Measurements from ENCODE around the gene HDAC4. TPM values are rescaled to one million over a fixed set of nuclear protein-coding genes. Genes with fewer than 3 reads are reported as not detected.

The HDAC4 gene
- total and polyA plus RNA-seq, 2 of the 8 experiments (the other 6 are each of a cell fraction or from before 2014, with no cell fraction given) = 15.4 to 31.5 TPM

DNA sequence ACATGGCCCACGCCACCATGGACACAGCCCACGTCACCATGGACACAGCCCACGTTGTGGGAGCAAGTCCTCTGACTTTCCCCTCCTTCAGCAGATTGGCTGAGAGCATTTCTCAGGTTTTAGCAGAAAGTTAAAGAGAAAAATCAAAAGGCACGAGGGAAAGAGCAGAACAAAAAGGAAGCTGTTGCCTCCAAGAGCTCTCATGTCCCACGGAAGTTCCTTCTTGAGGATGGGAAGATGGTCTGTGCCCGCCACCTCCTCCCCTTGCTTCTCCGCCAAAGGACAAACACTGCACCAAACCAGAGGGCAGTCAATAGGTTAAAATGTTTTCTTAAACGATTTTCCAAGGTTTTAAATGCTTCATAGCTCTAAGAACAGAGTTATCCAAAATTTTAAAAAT lies 148.4 kb downstream of the HDAC4 start:
- Histone ChIP-seq H3K23ac (ENCODE audit: insufficient read length) (no peak overlapping the region), H3K4me2 (ENCODE audit: insufficient read depth in 1 of 2, low read depth in 2 of 2, low read length in 2 of 2) (no peak overlapping the region), H2BK12ac (ENCODE audit: low read depth, low read length) (no peak overlapping the region), H3K18ac (ENCODE audit: extremely low read depth, low read length) (no peak overlapping the region), H3K14ac (ENCODE audit: insufficient read length) (no peak overlapping the region), H2BK20ac (ENCODE audit: low read length) (no peak overlapping the region), H3K4ac (replicated peaks; ENCODE audit: insufficient read length, low read depth, low read length) (no peak overlapping the region), H2BK15ac (ENCODE audit: low read length) (no peak overlapping the region), H2AFZ (ENCODE audit: low read length) (no peak overlapping the region), H3K9me3 (ENCODE audit: insufficient read depth in 2 of 2, low read depth in 1 of 2, low read length in 1 of 2) (no peaks in the 10 kb centered on the region), H2BK5ac (ENCODE audit: low read depth, low read length) (no peak overlapping the region), H4K91ac (replicated peaks; ENCODE audit: insufficient read length, low read length) (no peak overlapping the region), H3K27ac (ENCODE audit: low read depth, low read length) (no peak overlapping the region), H4K5ac (ENCODE audit: insufficient read length, low read depth, low read length) (no peak overlapping the region), H3K4me3 (ENCODE audit: extremely low read depth in 1 of 4, insufficient read depth in 2 of 4, low read depth in 3 of 4, low read length in 4 of 4) (no peak overlapping the region), H3K56ac (replicated peaks; ENCODE audit: insufficient read length, low read depth, low read length) (no peak overlapping the region), H3K79me1 (ENCODE audit: low read depth, low read length) (peaks cover 14% of the 10 kb centered on the region), H3K23me2 (ENCODE audit: low read depth, low read length) (no peaks in the 10 kb centered on the region), H3K4me1 (replicated peaks in 1 of 4; ENCODE audit: control insufficient read depth in 3 of 4, insufficient read depth in 4 of 4, low read length in 3 of 4) (peaks cover 0 to 2% (median 0%) of the 10 kb centered on the region in 4 experiments; a peak in 4 of 7 replicates), H3K79me2 (ENCODE audit: control insufficient read depth in 1 of 2, insufficient read depth in 2 of 2, low read length in 2 of 2) (peaks cover 0 to 82% of the 10 kb centered on the region in 2 experiments; a peak in 2 of 4 replicates), H3K36me3 (ENCODE audit: control insufficient read depth in 2 of 4, insufficient read depth in 4 of 4, low read length in 3 of 4) (no peaks in the 10 kb centered on the region), H3K27me3 (replicated peaks in 1 of 4; ENCODE audit: control insufficient read depth in 3 of 4, extremely low read depth in 1 of 4, insufficient read depth in 3 of 4, low read length in 3 of 4) (no peaks in the 10 kb centered on the region; a peak in 2 of 7 replicates), H2BK120ac (replicated peaks; ENCODE audit: low read depth, low read length) (no peak overlapping the region), H2AK5ac (ENCODE audit: low read depth, low read length) (no peak overlapping the region), H4K8ac (ENCODE audit: extremely low read depth, insufficient read depth, low read length) (no peak overlapping the region), H4K20me1 (replicated peaks in 1 of 2; ENCODE audit: control insufficient read depth in 1 of 2, insufficient read depth in 2 of 2, low read length in 2 of 2) (peaks cover 7 to 19% of the 10 kb centered on the region in 2 experiments), H3K9ac (replicated peaks in 1 of 4; ENCODE audit: extremely low read depth in 1 of 4, low read depth in 3 of 4, low read length in 3 of 4) (no peak overlapping the region)
- DNase-seq (ENCODE audit: low read depth in 1 of 2, low spot score in 2 of 2) = no peak
- FAIRE-seq = no peak
- CTCF ChIA-PET (ENCODE audit: partially characterized antibody) = interaction anchor here (1.2 to 1.5 kb wide), 2 partner anchors 9 to 58 kb away, joined by 3 to 6 read pairs; no protein-coding TSS in a partner anchor
- WGBS, 2 experiments (ENCODE audit: extremely low coverage in 1 of 2, insufficient coverage in 1 of 2, insufficient read length in 1 of 2, insufficient replicate concordance in 2 of 2, low coverage in 1 of 2, low lambda C conversion rate in 2 of 2, missing lambda C conversion rate in 1 of 2) = 80% methylated on average over 8 of the region's 8 CpGs; no CpG with 5 or more reads in 1 of the 2 experiments
- POLR2A ChIA-PET (ENCODE audit: partially characterized antibody) = no interaction called here
- no peak for TF ChIP-seq HDAC6 (IDR thresholded peaks at IDR 0.05; ENCODE audit: low read depth, low read length)
- TF ChIP-seq MAFK (IDR thresholded peaks at IDR 0.05; ENCODE audit: low read depth, low read length) = no peak
- TF ChIP-seq EZH2 (IDR thresholded peaks at IDR 0.05; ENCODE audit: low read depth, low read length, severe bottlenecking) = no peak
- TF ChIP-seq CHD1 (IDR thresholded peaks at IDR 0.05; ENCODE audit: low read depth, low read length) = no peak
- TF ChIP-seq TCF12 (IDR thresholded peaks at IDR 0.05; ENCODE audit: low read depth, low read length) = no peak
- no peak for TF ChIP-seq SIN3A (conservative IDR thresholded peaks at IDR 0.05 in 1 of 2, IDR thresholded peaks at IDR 0.05 in 1 of 2; ENCODE audit: low read depth in 1 of 2, low read length in 2 of 2)
- TF ChIP-seq SRF (IDR thresholded peaks at IDR 0.05; ENCODE audit: low read depth, low read length) = no peak
- no peak for TF ChIP-seq EP300 (IDR thresholded peaks at IDR 0.05; ENCODE audit: borderline replicate concordance in 1 of 2, low read depth in 2 of 2, low read length in 2 of 2)
- no peak for TF ChIP-seq BACH1 (IDR thresholded peaks at IDR 0.05; ENCODE audit: low read length)
- TF ChIP-seq ZNF274 (IDR thresholded peaks at IDR 0.05; ENCODE audit: borderline replicate concordance, extremely low read depth, low read length) = no peak
- TF ChIP-seq, protein P1, sequence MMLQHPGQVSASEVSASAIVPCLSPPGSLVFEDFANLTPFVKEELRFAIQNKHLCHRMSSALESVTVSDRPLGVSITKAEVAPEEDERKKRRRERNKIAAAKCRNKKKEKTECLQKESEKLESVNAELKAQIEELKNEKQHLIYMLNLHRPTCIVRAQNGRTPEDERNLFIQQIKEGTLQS (IDR thresholded peaks at IDR 0.05; ENCODE audit: insufficient read depth, low read depth, low read length) = no peak
- no peak for TF ChIP-seq POLR2A (IDR thresholded peaks at IDR 0.05; ENCODE audit: control extremely low read depth in 1 of 2, low read depth in 2 of 2, low read length in 2 of 2)
- no peak for TF ChIP-seq TAF7 (optimal IDR thresholded peaks at IDR 0.05; ENCODE audit: borderline replicate concordance, low read depth, low read length)

All from H1 (cell line).